Neuron (in vitro differentiated cells): ENCODE measurements around the gene FAM20B.
"Not testable (repeated sequence)": the region's sequence is repeated elsewhere in the genome, so short reads cannot be mapped to it uniquely, and the experiment has no call there.

Experiments used
- H2AFZ ChIP-seq: one replicate; pipeline ENCODE4 v1.6.1; 2013; ENCODE audit warnings: low read depth, mild to moderate bottlenecking, inconsistent platforms, low read length, moderate library complexity
- H3K27me3 ChIP-seq: one replicate; pipeline ENCODE4 v1.6.1; 2013; ENCODE audit warnings: low read length; ENCODE audit not compliant: insufficient read depth
- H3K36me3 ChIP-seq: one replicate; pipeline ENCODE4 v1.6.1; 2013; ENCODE audit warnings: low read length; ENCODE audit not compliant: insufficient read depth
- H3K4me1 ChIP-seq: one replicate; pipeline ENCODE4 v1.6.1; 2013; ENCODE audit warnings: low read length; ENCODE audit not compliant: insufficient read depth
- H3K4me3 ChIP-seq: 2 replicates; pipeline ENCODE4 v1.5.1; 2013; ENCODE audit warnings: mild to moderate bottlenecking, low read length, moderate library complexity
- H3K9me3 ChIP-seq: one replicate; pipeline ENCODE4 v1.6.1; 2013; ENCODE audit warnings: low read length

Gene FAM20B

GRCh38 chr1:179025125-179025974 is at the start of gene FAM20B:
Gene FAM20B, plus strand, starts transcription at chr1:179025894. Its CDS starts 17,954 bp downstream, at chr1:179043848.
- H3K4me3 ChIP-seq: peak within 1 kb of the TSS; percentile 58
- peaks cover 44% of the 10 kb centered on the region for H3K4me1 ChIP-seq
- no peaks in the 10 kb centered on the region for H3K9me3 ChIP-seq
- H2AFZ ChIP-seq: peak within 1 kb of the TSS; percentile 91
- peaks cover 2% of the 10 kb centered on the region for H3K27me3 ChIP-seq
- H3K36me3 ChIP-seq: no peaks in the 10 kb centered on the region

- Histone ChIP-seq H3K4me3 (no peak overlapping the region), H3K27me3 (no peaks in the 10 kb centered on the region), H3K9me3 (no peaks in the 10 kb centered on the region), H3K36me3 (no peaks in the 10 kb centered on the region), H3K4me1 (peaks cover 16% of the 10 kb centered on the region), H2AFZ (no peak overlapping the region)
Observed at GRCh38 chr1:178976541-178976940, 49.2 kb upstream of the FAM20B start.

- Histone ChIP-seq H2AFZ (no peak overlapping the region), H3K9me3 (no peaks in the 10 kb centered on the region), H3K36me3 (no peaks in the 10 kb centered on the region), H3K27me3 (no peaks in the 10 kb centered on the region), H3K4me3 (no peak overlapping the region), H3K4me1 (no peaks in the 10 kb centered on the region)
Observed at GRCh38 chr1:178986204-178986603, 39.5 kb upstream of the FAM20B start.

- not testable (repeated sequence) for H3K36me3 ChIP-seq, H3K4me3 ChIP-seq, H2AFZ ChIP-seq, H3K27me3 ChIP-seq, H3K4me1 ChIP-seq, H3K9me3 ChIP-seq
Observed at GRCh38 chr1:178988198-178988597, 37.5 kb upstream of the FAM20B start.

GRCh38 chr1:178993559-178993958 is 32.1 kb upstream of the FAM20B start:
- Histone ChIP-seq H3K27me3 (no peaks in the 10 kb centered on the region), H3K36me3 (no peaks in the 10 kb centered on the region), H2AFZ (no peak overlapping the region), H3K4me3 (no peak overlapping the region), H3K4me1 (no peaks in the 10 kb centered on the region), H3K9me3 (no peaks in the 10 kb centered on the region)

- peaks cover 5% of the 10 kb centered on the region for H3K4me1 ChIP-seq
- no peaks in the 10 kb centered on the region for H3K9me3 ChIP-seq
- H3K4me3 ChIP-seq: no peak overlapping the region
- no peaks in the 10 kb centered on the region for H3K27me3 ChIP-seq
- H3K36me3 ChIP-seq: no peaks in the 10 kb centered on the region
- H2AFZ ChIP-seq: no peak overlapping the region
Observed at GRCh38 chr1:178997428-178997827, 28.3 kb upstream of the FAM20B start.

GRCh38 chr1:178998295-178998694 is 27.4 kb upstream of the FAM20B start:
- peaks cover 5% of the 10 kb centered on the region for H3K4me1 ChIP-seq
- H3K36me3 ChIP-seq: no peaks in the 10 kb centered on the region
- H3K27me3 ChIP-seq: no peaks in the 10 kb centered on the region
- H2AFZ ChIP-seq: no peak overlapping the region
- H3K9me3 ChIP-seq: no peaks in the 10 kb centered on the region
- H3K4me3 ChIP-seq: no peak overlapping the region

GRCh38 chr1:178999061-178999460 is 26.6 kb upstream of the FAM20B start:
- Histone ChIP-seq H2AFZ (no peak overlapping the region), H3K27me3 (no peaks in the 10 kb centered on the region), H3K4me1 (peaks cover 5% of the 10 kb centered on the region), H3K36me3 (no peaks in the 10 kb centered on the region), H3K9me3 (no peaks in the 10 kb centered on the region), H3K4me3 (no peak overlapping the region)

GRCh38 chr1:179001451-179001850 is 24.2 kb upstream of the FAM20B start:
- Histone ChIP-seq H3K4me1 (peaks cover 5% of the 10 kb centered on the region), H3K4me3 (no peak overlapping the region), H3K9me3 (no peaks in the 10 kb centered on the region), H3K27me3 (peaks cover 2% of the 10 kb centered on the region), H3K36me3 (no peaks in the 10 kb centered on the region), H2AFZ (no peak overlapping the region)

- H3K27me3 ChIP-seq, H3K4me1 ChIP-seq, H3K36me3 ChIP-seq, H3K9me3 ChIP-seq: not testable (repeated sequence)
- peak overlapping the region; percentile 39 for H2AFZ ChIP-seq
- H3K4me3 ChIP-seq: peak overlapping the region; percentile 29
Observed at GRCh38 chr1:179002064-179002463, 23.6 kb upstream of the FAM20B start.

- H3K4me3 ChIP-seq: peak overlapping the region; percentile 29
Observed at GRCh38 chr1:179002552-179003345, 22.9 kb upstream of the FAM20B start.

GRCh38 chr1:179003512-179004066 is 22.1 kb upstream of the FAM20B start:
- H3K27me3 ChIP-seq: peaks cover 2% of the 10 kb centered on the region
- H2AFZ ChIP-seq: no peak overlapping the region
- H3K36me3 ChIP-seq: no peaks in the 10 kb centered on the region
- no peaks in the 10 kb centered on the region for H3K9me3 ChIP-seq
- no peak overlapping the region for H3K4me3 ChIP-seq
- peaks cover 5% of the 10 kb centered on the region for H3K4me1 ChIP-seq

More at GRCh38 chr1:179002552-179003345, 22.9 kb upstream of the FAM20B start:
- peaks cover 5% of the 10 kb centered on the region for H3K4me1 ChIP-seq
- H3K36me3 ChIP-seq: no peaks in the 10 kb centered on the region
- no peaks in the 10 kb centered on the region for H3K9me3 ChIP-seq
- peak overlapping the region; percentile 39 for H2AFZ ChIP-seq
- peaks cover 2% of the 10 kb centered on the region for H3K27me3 ChIP-seq

- Histone ChIP-seq H3K4me1 (peaks cover 2% of the 10 kb centered on the region), H3K36me3 (no peaks in the 10 kb centered on the region), H3K4me3 (no peak overlapping the region), H3K27me3 (peaks cover 2% of the 10 kb centered on the region), H2AFZ (no peak overlapping the region), H3K9me3 (no peaks in the 10 kb centered on the region)
Observed at GRCh38 chr1:179007233-179007632, 18.5 kb upstream of the FAM20B start.
